GM18502 (cell line): ENCODE data around the gene VDAC1.
"Not testable (repeated sequence)": the region's sequence is repeated elsewhere in the genome, so short reads cannot be mapped to it uniquely, and the experiment has no call there.

Source experiments
- ATAC-seq: cut with Tn5 transposase; IDR thresholded peaks from one replicate; pipeline ENCODE4 v1.9.1; 2021; ENCODE audit warnings: mild to moderate bottlenecking; ENCODE audit not compliant: unreplicated experiment, poor library complexity

VDAC1 gene

DNA sequence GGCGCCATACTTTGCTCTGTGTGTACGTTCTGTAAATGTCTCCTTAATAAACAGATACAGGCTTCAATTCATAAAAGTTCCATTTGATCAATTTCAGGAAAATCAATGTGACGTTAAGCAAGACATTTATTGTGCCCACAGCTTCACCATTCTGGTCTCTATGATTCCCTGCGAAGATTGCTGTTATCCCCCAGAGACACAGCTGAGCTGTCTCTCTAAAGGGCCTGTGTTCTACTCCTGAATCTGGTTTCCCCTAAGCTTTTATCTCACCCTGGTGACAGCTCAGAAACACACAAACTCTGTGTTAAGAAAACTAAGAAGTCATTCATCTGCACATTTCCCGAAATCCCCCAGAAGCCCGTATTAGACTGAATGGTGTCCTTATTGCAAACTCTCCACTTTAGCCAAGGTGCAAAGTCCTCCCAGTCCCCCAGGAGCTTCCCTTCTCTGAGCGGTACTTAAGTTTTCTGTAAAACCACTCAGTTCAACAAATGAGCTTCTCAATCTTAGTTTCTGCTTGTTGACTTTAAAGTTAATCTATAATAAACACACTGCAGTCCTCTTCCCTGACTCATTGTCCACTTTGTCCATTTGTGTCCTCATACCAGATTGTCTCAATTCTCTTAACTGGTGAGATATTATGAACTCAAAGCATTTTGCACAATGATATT lies 35.0 kb downstream of the VDAC1 start:
- ATAC-seq: no peak

DNA sequence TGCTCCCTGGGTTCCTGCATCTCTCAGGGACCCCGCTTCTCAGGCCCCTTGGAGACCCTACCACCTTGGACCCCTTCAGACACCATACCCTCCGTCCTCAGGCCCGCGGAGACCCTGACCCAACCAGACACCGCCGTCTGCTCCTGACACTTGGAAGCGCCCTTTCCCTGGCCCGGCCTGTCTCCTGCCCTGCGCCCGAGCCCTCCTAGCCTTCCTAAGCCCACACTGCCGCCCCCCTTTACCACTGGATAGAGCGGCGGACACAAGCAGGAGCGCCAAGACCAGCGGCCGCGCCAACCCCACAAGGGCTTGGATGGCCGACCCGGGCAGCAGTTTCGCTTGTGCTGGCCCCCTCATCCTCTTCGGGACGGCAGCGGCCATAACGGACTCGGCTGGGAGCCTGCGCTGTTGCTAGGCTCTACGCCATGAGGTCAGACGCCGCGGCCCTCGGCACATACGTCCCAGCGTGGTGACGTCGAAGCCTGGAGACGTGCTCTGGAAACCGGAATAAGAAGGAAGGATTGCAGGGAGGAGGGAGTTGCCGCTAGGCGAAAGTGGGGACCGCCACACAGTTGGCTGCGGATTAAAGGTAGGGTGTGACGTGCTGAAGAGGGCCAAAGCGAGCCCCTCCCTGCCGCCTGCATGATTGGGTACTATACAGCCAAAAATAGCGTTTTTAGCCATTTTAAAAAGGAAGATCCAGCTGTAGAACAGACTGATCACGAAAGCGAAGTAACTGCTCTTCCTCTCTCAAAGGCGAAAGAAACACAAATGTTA lies 36.4 kb downstream of the VDAC1 start, which contains the start of gene C5orf15:
TSS of gene C5orf15 (minus strand) at position 422 of the 777 bp plus-strand sequence. CDS start at position 381, 41 bp downstream.
- ATAC-seq: peak; percentile 97

DNA sequence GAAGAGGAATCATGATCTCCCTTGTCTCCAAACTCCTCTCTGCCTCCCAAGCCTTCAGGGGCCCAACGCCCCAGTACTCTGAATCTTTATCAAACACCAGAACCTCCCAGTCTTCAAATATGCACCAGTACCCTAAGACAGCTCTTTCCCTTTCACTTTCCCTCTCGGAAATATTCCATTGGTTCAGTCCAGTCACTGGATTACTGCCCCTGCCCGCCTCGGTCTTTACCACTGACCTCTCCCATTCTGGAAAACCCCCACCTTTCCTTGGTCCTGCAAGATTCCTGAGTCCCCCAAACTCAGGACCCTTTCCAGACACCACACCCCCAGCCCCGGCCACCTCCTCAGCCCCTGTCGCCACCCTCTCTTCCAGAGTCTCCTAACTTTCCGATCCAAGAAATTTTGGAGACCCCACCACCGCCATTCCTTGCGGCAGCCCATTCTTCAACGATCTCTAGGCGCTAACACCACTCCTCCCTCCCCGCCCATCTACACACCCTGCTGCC lies 37.0 kb downstream of the VDAC1 start:
- no peak for ATAC-seq

DNA sequence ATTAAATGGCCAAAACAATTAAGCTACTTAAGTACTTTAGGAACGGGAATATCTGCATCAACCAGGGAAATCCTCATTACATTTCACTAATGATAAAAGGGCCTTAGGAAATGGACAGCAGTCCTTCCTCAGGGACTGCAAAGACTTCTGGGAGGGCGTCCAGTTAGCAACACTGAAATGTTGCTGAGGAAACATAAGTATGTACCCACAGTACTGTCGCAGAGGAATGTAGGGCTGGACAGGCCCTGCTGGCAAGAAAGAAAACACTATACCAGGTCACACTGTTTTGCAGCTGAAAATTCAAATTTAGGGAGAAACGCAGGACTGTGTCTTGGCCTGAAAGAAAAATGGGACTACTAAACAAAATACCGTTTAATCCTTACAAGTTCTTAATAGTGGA lies 37.7 kb downstream of the VDAC1 start:
- no peak for ATAC-seq

DNA sequence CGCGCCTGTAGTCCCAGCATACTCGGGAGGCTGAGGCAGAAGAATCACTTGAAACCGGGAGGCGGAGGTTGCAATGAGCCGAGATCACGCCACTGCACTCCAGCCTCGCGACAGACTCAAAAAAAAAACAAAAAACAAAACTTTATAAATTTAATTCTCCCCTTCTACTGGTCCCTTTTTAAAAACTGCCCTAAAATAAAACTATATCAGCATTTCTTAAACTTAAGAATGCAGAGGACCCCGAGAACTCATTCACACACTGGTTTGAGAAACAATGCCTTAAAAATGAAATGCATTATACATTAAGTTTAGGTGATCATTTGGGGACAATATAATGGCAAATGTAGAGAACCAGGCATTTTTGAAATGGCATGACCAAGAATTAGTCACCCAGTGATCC lies 38.7 kb downstream of the VDAC1 start:
- no peak for ATAC-seq

DNA sequence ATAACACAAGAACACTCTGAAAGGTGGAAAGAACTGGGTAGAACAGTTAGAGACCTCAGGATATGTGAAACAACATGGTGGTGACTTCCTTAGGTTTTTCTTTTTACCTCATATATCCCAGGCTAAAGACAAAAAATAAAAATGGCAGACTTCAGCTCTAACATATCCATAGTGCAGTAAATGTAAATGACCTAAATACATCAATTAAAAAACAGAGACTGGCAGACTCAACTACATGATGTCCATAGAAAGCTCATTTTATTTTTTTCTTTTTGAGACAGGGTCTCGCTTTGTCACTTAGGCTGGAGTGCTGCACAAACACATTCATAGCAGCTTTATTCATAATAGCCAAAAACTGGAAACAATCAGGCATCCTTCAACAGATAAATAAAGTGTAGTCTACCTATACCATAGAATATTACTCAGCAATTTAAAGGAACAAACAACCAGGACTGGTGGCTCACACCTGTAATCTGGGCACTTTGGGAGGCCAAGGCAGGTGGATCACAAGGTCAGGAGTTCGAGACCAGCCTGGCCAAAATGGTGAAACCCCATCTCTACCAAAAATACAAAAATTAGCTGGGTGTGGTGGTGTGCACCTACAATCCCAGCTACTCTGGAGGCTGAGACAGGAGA lies 41.2 kb downstream of the VDAC1 start:
- ATAC-seq: no peak

DNA sequence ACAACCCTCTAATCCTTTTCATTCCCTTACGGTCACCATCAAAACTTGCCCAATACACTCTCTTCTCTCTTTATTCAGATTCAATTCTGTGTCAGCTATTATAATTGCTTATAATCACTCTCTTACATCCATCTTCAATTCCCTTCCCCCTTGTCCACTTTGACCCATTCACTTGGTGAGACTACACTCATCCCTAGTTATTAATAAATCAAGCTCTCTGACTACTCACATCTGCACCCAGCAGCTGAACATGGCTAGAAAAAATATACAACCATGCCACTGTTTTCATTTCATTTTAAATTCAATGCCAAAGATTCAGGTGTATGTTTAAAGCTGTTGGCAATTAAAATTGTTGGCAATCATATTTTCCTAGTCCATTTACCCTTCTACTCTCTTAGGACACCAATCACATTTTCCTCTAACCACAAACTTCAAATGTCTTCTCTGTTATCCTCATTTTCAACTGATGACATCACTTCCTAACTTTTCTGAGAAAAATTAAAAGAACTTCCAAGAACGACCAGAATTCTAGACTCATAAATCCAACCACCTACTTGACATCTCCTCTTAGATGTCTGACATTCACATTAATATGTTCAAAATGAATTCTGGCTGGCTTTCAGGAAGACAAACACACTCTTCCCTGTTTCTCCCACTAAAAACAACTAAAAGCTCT lies 41.8 kb downstream of the VDAC1 start:
- ATAC-seq: no peak

DNA sequence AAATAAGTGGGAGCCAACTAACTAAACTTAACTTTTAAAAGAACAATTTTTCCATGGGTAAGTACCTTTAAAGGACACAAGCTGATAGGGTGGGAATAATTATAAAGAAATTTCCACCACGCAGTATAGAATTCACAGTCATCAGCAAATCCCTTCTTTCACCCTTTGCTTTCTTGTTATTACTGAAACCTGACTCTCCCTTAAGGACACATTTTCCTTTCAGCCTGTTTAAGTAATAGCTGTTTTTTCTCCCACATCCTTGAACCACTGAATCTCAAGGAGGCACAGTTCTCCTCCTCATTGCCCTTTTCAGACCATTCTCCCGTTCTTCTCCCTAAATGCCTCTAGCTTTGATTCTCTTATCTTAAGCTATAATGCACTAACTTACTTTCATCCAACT lies 42.6 kb downstream of the VDAC1 start:
- ATAC-seq: no peak

DNA sequence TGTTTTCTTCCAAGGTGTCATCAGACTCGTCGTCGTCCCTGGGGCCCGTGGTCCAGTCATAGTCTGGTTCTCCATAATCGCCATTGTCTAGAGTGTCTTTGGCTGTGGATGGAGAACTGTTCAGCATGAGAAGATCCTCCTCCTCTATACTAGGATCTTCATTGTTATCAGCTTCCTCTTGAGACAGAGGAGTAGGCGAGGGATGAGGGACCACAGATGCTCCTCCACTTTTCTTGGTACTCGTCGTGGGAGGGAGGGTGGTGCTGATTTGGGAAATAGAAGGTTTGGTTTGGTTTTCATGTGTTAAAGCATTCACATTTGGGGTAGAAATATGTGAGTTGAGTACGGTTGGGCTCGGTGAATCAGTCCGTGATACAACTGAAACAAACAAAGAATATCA lies 45.1 kb downstream of the VDAC1 start:
- ATAC-seq: no peak

DNA sequence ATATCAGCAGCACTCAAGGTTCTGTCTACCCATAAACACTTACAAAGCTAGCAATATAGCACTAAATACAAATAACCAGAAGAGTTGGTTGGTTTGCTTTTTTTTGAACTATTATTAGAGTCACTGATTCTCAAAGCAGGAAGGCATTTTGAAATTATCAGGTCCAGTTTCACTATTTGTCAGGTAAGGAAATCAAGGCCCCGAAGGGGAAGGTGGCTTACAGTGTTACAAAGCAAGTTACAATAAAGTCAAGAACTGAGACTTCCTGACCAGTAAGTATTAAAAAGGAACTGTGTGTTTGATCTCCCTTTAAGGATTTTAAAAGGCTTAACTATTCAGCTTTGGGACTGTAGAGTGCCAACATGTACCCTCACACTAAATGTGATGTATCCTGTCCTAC lies 47.2 kb downstream of the VDAC1 start:
- ATAC-seq: peak; percentile 84

DNA sequence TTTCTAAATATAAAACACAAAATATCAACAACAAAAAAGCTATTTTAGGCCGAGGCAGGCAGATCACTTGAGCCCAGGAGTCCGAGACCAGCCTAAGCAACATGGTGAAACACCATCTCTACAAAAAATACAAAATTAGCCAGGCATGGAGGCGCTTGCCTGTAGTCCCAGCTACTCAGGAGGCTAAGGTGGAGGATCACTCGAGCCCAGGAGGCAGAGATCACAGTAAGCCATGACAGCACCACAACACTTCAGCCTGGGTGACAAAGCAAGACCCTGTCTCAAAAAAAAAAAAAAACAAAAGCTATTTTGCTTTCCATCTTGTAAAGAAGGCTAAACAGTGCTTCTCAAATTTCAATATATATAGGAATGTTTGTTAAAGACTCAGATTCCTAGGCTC lies 47.7 kb downstream of the VDAC1 start:
- ATAC-seq: no peak

DNA sequence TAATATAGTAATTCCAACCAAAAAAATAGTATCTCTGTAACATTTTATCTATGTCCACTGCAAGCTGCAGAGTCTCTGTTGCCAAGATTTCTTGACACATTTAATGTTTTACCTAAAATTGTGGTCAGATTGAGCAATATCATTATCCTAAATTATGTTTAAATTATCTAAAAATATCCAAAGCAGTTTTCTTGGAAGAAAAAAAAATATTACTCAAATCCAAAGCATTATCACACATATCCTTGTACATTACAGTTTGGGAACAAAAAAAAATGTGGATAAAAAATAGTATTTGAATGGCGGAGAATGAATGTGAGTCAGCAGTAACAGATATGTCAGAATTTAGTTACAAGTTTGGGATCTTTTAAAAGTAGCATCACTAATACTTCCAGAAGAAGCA lies 48.6 kb downstream of the VDAC1 start:
- not testable (repeated sequence) for ATAC-seq

DNA sequence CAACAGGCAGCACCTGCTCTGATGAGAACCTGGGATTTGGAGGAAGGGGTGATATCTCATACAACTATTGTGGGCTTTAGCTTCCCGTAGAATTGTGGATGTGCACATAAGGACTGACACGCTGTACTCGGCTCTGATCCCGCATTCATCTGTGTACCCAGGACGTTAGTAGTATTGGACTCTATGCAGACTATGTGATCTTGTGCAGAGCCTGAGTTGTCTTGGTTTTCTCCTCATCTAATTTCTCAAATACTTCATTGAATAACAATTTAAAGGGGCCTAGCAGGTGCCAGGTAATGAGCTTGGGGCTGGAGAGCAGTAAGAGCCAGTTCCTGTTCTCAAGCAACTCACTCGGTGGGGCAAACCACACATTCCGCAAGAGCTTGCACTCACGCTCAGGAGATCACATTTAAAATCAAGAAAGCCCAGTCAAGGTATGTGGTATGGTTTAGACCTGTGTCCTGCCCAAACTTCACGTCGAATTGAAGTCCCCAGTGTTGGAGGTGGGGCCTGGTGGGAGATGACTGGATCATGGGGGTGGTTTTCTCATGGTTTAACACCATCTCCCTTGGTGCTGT lies 51.1 kb downstream of the VDAC1 start:
- ATAC-seq: no peak

DNA sequence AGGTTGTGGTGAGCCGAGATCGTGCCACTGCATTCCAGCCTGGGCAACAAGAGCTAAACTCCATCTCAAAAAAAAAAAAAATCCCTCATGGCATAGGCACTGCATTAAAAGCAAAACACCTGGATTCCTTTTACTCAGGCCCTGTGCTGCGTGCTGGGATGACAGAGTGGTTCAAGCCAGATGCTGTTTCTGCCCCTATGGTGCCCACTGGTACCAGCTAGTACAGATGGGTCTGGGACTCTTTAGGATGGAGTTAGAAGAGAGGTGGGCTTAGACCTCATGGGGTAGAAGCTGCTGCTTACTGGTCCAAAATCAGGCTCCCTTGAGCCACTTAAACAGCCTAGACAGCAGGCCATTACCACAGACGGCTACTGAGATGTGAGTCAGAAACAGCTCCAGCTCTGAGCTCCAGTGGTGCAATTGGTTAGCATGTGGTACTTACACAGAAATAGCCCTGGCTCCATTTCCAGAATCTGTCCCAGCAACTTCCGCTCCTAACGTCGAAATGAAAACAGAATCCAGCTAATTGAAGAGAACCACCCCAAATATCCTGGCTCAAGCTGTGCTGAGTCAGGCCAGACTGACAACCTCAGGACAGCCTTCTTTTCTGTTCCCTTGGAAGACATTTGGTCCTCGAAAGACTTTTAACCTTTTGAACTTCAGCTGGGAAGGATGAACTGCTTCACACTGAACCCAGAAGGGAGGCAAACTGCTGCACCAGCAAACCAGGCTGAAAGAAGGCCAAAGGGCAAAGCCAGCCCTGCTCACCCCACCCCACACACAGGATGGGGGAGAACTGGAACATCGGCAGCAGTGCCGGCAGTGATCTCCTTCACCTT lies 51.8 kb downstream of the VDAC1 start:
- no peak for ATAC-seq

DNA sequence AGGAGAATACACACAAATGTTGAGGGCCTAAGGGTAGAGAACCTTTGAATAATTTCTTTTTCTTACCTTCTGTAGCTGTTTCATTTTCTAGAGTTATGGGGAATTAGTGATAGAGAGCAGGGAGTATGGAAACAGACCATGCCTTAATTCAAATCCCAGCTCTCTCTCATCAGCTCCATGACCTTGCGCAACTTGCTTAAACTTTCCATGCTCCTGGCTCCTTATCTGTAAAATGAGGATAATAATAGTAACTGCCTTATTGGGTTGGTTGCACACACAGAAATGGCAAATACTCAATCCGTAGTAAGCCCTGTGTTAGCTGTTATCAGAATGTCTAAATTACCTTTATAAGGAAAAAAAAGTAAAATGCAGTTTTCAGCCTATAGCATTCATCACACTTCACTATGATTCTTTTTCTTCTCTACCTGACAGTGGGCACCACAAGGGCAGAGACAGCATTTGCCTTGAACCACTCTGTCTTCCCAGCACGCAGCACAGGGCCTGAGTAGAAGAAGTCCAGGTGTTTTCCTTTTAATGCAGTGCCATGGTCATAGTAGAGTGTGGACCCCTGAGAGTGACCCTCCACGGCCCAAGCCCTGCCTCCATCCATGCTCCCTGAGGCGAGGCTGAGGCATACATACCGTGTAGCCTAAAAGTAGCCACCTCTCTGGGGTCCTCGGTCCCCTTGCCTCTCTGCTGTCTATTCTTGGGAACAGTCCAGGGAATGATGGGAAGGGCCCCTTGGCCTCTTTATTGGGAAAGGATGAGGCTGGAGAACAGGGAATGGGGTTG lies 53.8 kb downstream of the VDAC1 start:
- no peak for ATAC-seq

DNA sequence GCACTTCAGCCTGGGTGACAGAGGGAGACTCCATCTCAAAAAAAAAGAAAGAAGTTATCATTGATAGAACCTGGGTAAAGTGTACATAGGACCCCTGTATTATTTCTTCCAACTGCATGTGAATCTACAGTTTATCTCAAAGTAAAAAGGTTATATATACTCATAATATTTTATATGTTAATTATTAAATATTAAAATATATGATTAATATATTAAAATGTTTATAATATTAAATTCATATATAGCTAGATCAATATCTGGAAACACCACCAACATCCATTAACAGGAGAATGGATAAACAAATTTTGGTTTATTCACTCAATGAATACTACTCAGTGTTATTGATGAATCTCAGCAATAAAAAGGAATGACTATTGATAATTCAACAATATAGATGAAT lies 56.1 kb downstream of the VDAC1 start:
- ATAC-seq: no peak

DNA sequence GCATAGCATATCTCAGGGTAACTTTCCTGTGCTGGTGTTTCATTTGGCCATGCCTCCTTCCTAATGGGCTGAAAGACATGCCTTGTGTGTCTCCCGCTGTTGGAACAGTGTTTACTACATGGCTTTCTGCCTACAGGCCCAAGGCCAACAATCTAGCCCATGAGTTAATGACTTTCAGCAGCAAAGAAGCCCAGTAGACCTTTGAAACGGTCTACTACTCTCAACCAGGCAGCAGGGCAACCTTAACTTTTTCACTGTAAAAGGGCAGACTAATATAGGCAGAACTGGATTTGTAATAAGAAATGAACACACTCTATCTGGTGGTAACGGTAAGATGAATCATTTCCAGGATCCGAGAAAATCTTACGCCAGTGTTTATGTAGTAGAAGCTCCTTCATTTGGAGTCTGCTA lies 57.3 kb downstream of the VDAC1 start:
- no peak for ATAC-seq

DNA sequence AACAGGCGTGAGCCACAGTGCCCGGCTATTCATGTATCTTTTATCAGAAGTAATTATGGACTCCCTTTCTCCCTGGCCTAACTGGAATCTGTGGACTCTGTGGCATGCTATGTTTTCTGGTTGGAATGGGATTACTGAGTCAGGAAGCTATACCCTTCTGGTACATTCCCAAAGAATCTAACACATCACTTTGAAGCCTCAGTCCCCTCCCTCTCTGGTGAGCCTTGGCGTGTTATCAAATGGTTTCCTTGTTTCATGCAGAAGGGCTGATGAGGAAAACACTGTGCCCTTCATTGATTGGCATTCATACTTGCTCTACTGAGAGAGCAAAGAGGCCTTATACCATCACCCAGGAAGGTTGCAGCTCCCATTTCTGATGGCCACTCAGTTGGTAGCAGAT lies 59.2 kb downstream of the VDAC1 start:
- ATAC-seq: no peak
